ENCODE results near the gene RAB14.
A peak's percentile ranks its signal among the peaks of the same experiment; 100 is the strongest.

RAB14 gene
- total RNA-seq = 59.7 to 102 (median 89.5) reads per million in 9 experiments

DNA sequence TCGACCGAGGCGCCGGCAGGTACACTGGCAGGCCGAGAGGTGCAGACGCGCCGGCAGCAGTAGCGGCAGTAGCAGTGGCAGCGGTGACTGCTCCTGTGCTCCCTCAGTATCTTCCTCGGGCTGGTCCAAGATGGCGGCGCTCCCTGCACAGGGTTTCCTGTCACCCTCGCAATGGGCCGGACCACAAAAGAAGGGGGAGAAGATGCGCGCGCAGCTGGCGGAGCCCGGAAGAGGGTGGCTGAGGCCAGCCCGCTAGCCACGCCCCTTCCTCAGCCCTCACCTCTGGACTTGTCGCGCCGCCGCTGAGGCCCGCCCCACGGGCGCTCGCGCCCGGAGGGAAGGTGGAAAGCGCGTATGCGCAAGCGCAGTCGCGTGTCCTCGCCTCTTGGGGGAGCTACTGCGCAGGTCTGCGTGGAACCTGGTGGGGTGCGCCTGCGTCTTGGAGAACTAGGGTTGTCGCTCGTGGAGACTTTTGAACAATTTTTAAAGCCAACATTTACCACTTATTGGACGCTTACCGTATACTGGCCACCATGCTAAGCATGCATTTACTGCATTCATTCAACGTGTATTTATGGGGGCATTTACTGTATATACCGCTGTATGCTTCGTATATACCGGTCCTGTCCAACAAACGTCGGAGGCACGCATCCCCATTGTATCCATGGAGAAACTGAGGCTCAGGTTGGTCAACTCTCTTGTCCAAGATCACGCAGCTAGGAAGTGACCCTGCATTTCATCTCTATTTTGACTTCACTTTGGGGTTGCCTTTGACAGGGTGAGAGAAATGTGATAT lies at the start of gene RAB14:
Gene RAB14, minus strand, starts transcription at position 132 of the 796 bp plus-strand sequence. CDS start 8,457 bp downstream, outside the sequence.
- Mint-ChIP-seq H3K27ac (peak within 1 kb of the TSS; percentile 95), H3K9me3 (no peaks in the 10 kb centered on the region), H3K4me3 (peak within 1 kb of the TSS; percentile 83 to 88), H3K36me3 (ENCODE audit: insufficient read depth) (peaks cover 30% of the 10 kb centered on the region), H3K4me1 (ENCODE audit: low read depth in 2 of 2) (peaks cover 25 to 43% of the 10 kb centered on the region in 2 donors), H3K27me3 (no peaks in the 10 kb centered on the region)
- DNase-seq (peak; percentile 100), ATAC-seq (replicated peaks) (peak; percentile 85)

- no peaks in the 10 kb centered on the region for H3K36me3 Mint-ChIP-seq (ENCODE audit: insufficient read depth)
- no peak overlapping the region for H3K27ac Mint-ChIP-seq
- DNase-seq = no peak
- ATAC-seq (replicated peaks) = no peak
- no peaks in the 10 kb centered on the region for H3K4me1 Mint-ChIP-seq (ENCODE audit: low read depth in 2 of 2)
- no peaks in the 10 kb centered on the region for H3K9me3 Mint-ChIP-seq
- no peak overlapping the region for H3K4me3 Mint-ChIP-seq
- no peaks in the 10 kb centered on the region for H3K27me3 Mint-ChIP-seq
Observed at GRCh38 chr9:121249563-121249962, 47.9 kb upstream of the RAB14 start.

DNA sequence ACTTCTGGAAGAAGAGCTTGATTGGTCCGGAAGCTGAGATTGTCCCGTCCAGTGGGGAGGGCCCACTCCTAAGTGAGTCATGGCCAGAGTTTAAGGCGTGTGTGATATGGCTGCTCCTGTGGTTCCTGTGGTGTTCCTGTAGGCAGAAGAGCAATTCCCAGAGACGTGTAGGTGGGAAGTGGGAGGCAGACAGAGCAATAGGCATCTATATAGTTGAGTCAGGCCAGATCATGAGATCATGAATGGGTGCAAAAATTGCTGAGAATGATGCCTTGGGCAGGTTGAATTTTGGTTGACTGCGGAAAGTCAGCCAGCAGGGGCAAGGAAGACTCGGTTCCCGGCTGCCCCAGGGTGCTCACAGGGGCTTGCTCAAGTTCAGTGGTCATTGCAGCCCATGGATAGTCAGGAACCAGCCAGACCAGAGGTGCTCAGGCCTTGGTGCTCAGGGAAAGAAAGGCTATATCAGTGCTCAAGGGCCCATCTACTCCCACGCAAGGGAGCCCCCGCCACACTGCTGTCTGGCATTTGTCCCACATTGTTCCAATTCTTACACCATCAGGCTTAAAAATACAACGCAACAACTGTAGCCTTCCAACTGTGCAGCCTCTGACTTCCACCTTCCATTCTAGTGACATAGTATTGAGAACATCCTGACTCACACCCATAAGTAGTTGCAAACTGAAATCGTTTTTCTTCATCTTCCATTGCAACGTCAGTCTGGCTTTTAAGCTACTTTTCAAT lies 45.3 kb upstream of the RAB14 start:
- Mint-ChIP-seq H3K4me1 (ENCODE audit: low read depth in 2 of 2) (no peaks in the 10 kb centered on the region), H3K9me3 (no peaks in the 10 kb centered on the region), H3K36me3 (ENCODE audit: insufficient read depth) (no peaks in the 10 kb centered on the region), H3K27me3 (no peaks in the 10 kb centered on the region), H3K4me3 (no peak overlapping the region), H3K27ac (no peak overlapping the region)
- DNase-seq (no peak), ATAC-seq (replicated peaks) (no peak)

DNA sequence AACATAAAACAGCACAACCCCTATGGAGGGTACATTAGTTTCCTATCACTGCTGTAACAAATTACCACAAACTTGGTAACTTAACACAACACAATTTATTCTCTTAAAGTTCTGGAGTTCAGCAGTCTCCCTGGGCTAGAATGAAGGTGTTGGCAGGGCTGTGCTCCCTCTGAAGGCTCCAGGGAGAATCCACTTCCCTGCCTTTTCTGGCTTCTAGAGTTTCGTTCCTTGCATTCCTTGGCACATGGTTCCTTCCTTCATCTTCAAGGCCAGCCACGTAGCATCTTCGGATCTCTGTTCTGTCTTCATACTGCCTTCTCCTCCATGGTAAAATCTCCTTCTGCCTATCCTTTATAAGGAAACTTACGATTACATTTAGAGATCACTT lies 41.3 kb upstream of the RAB14 start:
- ATAC-seq (replicated peaks) = no peak

DNA sequence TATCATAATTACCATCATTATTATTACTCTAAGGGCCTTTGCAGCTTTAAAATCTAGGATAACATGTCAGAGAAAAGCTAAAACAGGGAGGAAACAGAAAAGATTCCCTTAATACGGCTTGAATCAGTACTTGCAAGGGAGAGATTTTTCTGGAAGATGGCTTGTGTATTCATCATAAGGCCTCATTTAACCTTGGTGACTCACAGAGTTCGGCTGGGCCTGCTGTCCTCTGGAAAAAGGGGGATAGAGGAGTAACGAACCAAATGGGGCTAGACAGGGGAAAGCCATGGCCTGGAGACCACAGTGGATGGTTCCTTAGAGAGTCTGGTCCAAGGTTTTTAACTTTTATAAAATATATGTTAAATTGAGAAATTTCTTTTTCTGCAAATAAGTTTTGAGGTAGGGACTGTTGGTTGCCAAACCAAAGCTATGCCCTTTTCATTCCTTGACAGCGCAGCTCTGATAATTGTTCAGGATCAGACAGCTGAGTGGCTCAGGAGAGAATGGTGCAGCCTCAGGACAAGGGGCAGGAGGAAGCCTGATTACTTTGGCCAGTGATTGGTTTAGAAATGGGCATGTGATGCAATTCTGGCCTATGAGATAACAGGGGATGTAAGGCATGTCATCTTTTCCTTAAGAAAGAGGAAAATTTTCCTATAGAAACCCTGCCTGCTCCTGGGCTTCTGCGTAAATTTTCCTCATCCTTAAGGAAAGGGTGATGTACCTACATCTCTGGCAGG lies 40.7 kb upstream of the RAB14 start:
- H3K27ac Mint-ChIP-seq = no peak overlapping the region
- H3K4me3 Mint-ChIP-seq = no peak overlapping the region
- H3K4me1 Mint-ChIP-seq (ENCODE audit: low read depth in 2 of 2) = no peaks in the 10 kb centered on the region
- DNase-seq (no peak), ATAC-seq (replicated peaks) (no peak)
- no peaks in the 10 kb centered on the region for H3K36me3 Mint-ChIP-seq (ENCODE audit: insufficient read depth)
- H3K27me3 Mint-ChIP-seq = no peaks in the 10 kb centered on the region
- no peaks in the 10 kb centered on the region for H3K9me3 Mint-ChIP-seq

More for the DNA sequence above, 41.3 kb upstream of the RAB14 start:
- no peak for DNase-seq
- Mint-ChIP-seq H3K4me1 (ENCODE audit: low read depth in 2 of 2) (no peaks in the 10 kb centered on the region), H3K4me3 (no peak overlapping the region), H3K27me3 (no peaks in the 10 kb centered on the region), H3K36me3 (ENCODE audit: insufficient read depth) (no peaks in the 10 kb centered on the region), H3K27ac (no peak overlapping the region), H3K9me3 (no peaks in the 10 kb centered on the region)

- ATAC-seq (replicated peaks) (no peak), DNase-seq (no peak)
- H3K4me1 Mint-ChIP-seq (ENCODE audit: low read depth in 2 of 2) = no peaks in the 10 kb centered on the region
- peaks cover 2% of the 10 kb centered on the region for H3K36me3 Mint-ChIP-seq (ENCODE audit: insufficient read depth)
- no peaks in the 10 kb centered on the region for H3K27me3 Mint-ChIP-seq
- H3K9me3 Mint-ChIP-seq = no peaks in the 10 kb centered on the region
- no peak overlapping the region for H3K27ac Mint-ChIP-seq
- no peak overlapping the region for H3K4me3 Mint-ChIP-seq
Observed at GRCh38 chr9:121240472-121241135, 38.9 kb upstream of the RAB14 start.

- no peak for DNase-seq
- Mint-ChIP-seq H3K27me3 (no peaks in the 10 kb centered on the region), H3K4me1 (ENCODE audit: low read depth in 2 of 2) (no peaks in the 10 kb centered on the region), H3K27ac (no peak overlapping the region), H3K36me3 (ENCODE audit: insufficient read depth) (peaks cover 2% of the 10 kb centered on the region), H3K4me3 (no peak overlapping the region), H3K9me3 (no peaks in the 10 kb centered on the region)
- ATAC-seq (replicated peaks) = no peak
Observed at GRCh38 chr9:121239851-121240250, 38.2 kb upstream of the RAB14 start.

- H3K4me1 Mint-ChIP-seq (ENCODE audit: low read depth in 2 of 2) = no peaks in the 10 kb centered on the region
- no peak for DNase-seq
- no peaks in the 10 kb centered on the region for H3K9me3 Mint-ChIP-seq
- peak overlapping the region in 1 of 2 donors; percentile 54 for H3K27ac Mint-ChIP-seq
- no peak overlapping the region for H3K4me3 Mint-ChIP-seq
- H3K36me3 Mint-ChIP-seq (ENCODE audit: insufficient read depth) = peaks cover 2% of the 10 kb centered on the region
- no peak for ATAC-seq (replicated peaks)
- no peaks in the 10 kb centered on the region for H3K27me3 Mint-ChIP-seq
Observed at GRCh38 chr9:121239071-121239470, 37.4 kb upstream of the RAB14 start.

- H3K36me3 Mint-ChIP-seq (ENCODE audit: insufficient read depth) = peaks cover 2% of the 10 kb centered on the region
- ATAC-seq (replicated peaks) (no peak), DNase-seq (no peak)
- H3K9me3 Mint-ChIP-seq = no peaks in the 10 kb centered on the region
- no peaks in the 10 kb centered on the region for H3K4me1 Mint-ChIP-seq (ENCODE audit: low read depth in 2 of 2)
- H3K27ac Mint-ChIP-seq = no peak overlapping the region
- no peak overlapping the region for H3K4me3 Mint-ChIP-seq
- no peaks in the 10 kb centered on the region for H3K27me3 Mint-ChIP-seq
Observed at GRCh38 chr9:121237916-121238315, 36.2 kb upstream of the RAB14 start.

DNA sequence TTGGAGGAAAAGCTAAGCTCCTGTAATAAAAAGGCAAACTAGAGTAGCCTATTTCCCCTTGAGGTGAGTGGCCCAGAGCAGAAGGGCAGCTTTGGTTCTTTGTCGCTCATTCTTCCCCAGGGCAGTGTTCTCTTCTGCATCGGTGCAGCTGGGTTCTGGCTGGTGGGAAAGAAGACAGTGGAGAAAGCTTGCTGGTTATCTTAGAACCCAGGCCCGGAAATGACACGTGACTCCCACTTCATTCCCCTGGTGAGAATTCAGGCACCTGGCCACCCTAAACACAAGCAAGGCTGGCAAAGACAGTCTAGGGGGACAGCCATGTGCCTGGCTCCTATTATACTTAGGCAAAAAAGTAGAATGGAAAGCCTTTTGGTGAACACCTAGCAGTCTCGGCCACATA lies 33.8 kb upstream of the RAB14 start:
- no peak overlapping the region for H3K27ac Mint-ChIP-seq
- DNase-seq = no peak
- H3K27me3 Mint-ChIP-seq = no peaks in the 10 kb centered on the region
- H3K9me3 Mint-ChIP-seq = no peaks in the 10 kb centered on the region
- ATAC-seq (replicated peaks) = no peak
- H3K4me3 Mint-ChIP-seq = no peak overlapping the region
- peaks cover 2% of the 10 kb centered on the region for H3K36me3 Mint-ChIP-seq (ENCODE audit: insufficient read depth)
- H3K4me1 Mint-ChIP-seq (ENCODE audit: low read depth in 2 of 2) = no peaks in the 10 kb centered on the region

DNA sequence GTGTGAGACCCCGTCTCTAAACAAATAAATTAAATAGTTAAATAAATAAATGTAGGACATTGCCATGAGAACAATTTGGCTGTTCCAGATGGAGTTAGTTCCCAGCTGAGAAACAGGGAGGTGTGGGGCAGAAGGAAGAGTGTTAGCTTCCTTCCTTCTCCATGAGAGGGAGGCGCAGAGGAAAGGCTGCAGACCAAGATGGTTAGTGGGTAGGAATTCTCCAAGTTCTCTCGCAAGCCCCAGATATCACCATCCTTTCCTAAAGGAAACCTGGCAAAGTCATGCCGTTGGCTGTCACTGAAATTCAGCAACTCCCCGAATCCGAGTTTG lies 33.1 kb upstream of the RAB14 start:
- no peaks in the 10 kb centered on the region for H3K4me1 Mint-ChIP-seq (ENCODE audit: low read depth in 2 of 2)
- DNase-seq = no peak
- no peaks in the 10 kb centered on the region for H3K27me3 Mint-ChIP-seq
- H3K36me3 Mint-ChIP-seq (ENCODE audit: insufficient read depth) = peaks cover 2% of the 10 kb centered on the region
- H3K4me3 Mint-ChIP-seq = no peak overlapping the region
- no peaks in the 10 kb centered on the region for H3K9me3 Mint-ChIP-seq
- ATAC-seq (replicated peaks) = no peak
- H3K27ac Mint-ChIP-seq = no peak overlapping the region

DNA sequence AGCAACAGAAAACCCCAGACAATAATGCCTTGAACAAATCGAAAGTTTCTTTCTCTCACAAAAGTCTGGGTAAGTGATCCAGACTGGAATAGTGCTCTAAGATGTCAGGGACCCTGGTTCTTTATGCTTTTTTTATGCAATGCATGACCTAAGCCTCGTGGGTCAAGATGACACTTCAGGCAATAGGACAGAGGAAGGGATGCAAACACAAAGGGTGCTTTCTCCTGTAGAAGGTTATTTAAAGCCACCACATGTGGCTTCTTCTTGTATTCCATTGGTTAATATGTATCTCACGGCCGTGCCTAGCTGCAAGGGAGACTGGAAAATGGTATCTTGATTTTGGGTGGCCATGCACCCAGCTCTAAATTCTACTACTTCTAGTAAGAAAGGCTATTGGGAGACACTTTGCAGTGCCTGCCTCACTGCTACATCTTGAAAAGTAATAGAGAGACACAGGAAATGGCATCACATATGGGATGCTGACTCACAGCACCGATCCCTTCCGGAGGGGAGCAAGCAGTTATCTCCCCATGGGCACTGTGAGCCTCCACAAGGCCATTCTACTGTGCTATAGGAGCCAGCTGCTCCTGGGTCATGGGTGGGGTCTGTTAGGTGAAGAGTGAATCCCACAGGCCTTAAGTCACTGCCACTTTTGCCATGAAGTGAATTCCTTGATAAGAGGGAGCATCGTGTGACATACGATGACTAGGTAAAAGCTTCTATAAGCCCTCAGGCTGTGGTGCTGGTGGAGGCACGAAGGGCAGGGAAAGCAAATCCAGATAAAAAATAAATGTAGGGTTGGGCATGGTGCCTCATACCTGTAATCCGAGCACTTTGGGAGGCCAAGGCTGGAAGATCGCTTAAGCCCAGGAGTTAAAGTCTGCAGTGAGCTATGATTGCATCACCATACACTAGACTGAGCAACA lies 32.5 kb upstream of the RAB14 start:
- Mint-ChIP-seq H3K27me3 (no peaks in the 10 kb centered on the region), H3K9me3 (no peaks in the 10 kb centered on the region), H3K27ac (no peak overlapping the region), H3K36me3 (ENCODE audit: insufficient read depth) (peaks cover 2% of the 10 kb centered on the region), H3K4me3 (no peak overlapping the region), H3K4me1 (ENCODE audit: low read depth in 2 of 2) (no peaks in the 10 kb centered on the region)
- ATAC-seq (replicated peaks) (no peak), DNase-seq (no peak)

Data from effector memory CD8-positive, alpha-beta T cell (primary cell).